ENCODE data around the gene ZNF669. TPM values are rescaled to one million over a fixed set of nuclear protein-coding genes. Genes with fewer than 3 reads are reported as not detected.

Gene ZNF669
- total RNA-seq, 1 donor from 2014 or later: 28.5 TPM

DNA sequence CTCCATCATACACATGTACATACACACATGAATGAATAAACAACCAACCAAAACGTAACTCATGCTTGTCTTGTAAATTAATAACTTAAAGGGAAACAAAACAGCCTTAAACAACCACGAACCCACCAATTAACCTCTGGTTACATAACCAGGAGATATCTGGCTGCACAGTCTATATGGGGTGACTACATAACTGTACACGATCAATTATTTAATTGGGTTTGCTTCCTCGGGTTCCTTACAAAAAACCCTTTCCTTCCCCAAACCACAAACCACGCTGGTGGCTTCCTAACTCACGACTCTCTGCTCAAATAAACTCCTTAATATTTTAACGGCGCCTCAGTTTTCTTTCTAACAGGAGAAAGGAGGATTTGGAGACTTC is 26.3 kb downstream of the ZNF669 start:
- TF ChIP-seq, protein P1, sequence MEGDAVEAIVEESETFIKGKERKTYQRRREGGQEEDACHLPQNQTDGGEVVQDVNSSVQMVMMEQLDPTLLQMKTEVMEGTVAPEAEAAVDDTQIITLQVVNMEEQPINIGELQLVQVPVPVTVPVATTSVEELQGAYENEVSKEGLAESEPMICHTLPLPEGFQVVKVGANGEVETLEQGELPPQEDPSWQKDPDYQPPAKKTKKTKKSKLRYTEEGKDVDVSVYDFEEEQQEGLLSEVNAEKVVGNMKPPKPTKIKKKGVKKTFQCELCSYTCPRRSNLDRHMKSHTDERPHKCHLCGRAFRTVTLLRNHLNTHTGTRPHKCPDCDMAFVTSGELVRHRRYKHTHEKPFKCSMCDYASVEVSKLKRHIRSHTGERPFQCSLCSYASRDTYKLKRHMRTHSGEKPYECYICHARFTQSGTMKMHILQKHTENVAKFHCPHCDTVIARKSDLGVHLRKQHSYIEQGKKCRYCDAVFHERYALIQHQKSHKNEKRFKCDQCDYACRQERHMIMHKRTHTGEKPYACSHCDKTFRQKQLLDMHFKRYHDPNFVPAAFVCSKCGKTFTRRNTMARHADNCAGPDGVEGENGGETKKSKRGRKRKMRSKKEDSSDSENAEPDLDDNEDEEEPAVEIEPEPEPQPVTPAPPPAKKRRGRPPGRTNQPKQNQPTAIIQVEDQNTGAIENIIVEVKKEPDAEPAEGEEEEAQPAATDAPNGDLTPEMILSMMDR (IDR thresholded peaks at IDR 0.05; ENCODE audit: partially characterized antibody, unreplicated experiment): no peak
- Mint-ChIP-seq H3K4me3 (ENCODE audit: unreplicated experiment) (peak overlapping the region; percentile 98), H3K9me3 (ENCODE audit: unreplicated experiment) (peaks cover 16% of the 10 kb centered on the region), H3K27ac (ENCODE audit: unreplicated experiment) (peak overlapping the region; percentile 83), H3K27me3 (ENCODE audit: unreplicated experiment) (peaks cover 2% of the 10 kb centered on the region), H3K4me1 (ENCODE audit: low read depth, unreplicated experiment) (peaks cover 11% of the 10 kb centered on the region), H3K36me3 (ENCODE audit: unreplicated experiment) (peaks cover 17% of the 10 kb centered on the region)
- no peak for DNase-seq

DNA sequence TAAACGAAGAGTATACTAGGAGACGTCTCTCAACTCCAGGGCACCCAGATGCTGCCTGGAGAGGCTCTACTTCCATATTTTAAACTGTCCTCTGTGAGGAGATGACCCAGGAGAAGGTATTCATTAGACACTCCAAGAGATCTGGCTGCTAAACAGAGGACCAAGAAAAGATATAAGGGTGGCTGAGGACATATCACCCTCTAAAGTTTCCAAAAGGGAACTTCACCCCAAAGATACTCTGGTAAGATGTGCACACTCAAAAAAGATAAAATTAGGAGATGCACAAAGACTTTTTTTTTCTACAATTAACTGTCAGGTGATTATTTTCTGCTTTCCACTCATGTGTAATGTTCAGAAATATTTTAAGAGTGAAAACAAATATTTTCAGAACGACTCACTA is 26.9 kb downstream of the ZNF669 start:
- no peak for DNase-seq
- H3K27me3 Mint-ChIP-seq (ENCODE audit: unreplicated experiment): peaks cover 2% of the 10 kb centered on the region
- TF ChIP-seq, protein P1 (IDR thresholded peaks at IDR 0.05; ENCODE audit: partially characterized antibody, unreplicated experiment): no peak
- H3K4me3 Mint-ChIP-seq (ENCODE audit: unreplicated experiment): peak overlapping the region; percentile 98
- peaks cover 17% of the 10 kb centered on the region for H3K36me3 Mint-ChIP-seq (ENCODE audit: unreplicated experiment)
- peaks cover 16% of the 10 kb centered on the region for H3K9me3 Mint-ChIP-seq (ENCODE audit: unreplicated experiment)
- H3K27ac Mint-ChIP-seq (ENCODE audit: unreplicated experiment): peak overlapping the region; percentile 83
- peaks cover 11% of the 10 kb centered on the region for H3K4me1 Mint-ChIP-seq (ENCODE audit: low read depth, unreplicated experiment)

- Mint-ChIP-seq H3K27ac (ENCODE audit: unreplicated experiment) (no peak overlapping the region), H3K9me3 (ENCODE audit: unreplicated experiment) (peaks cover 12% of the 10 kb centered on the region)
These were observed 33.5 kb downstream of the ZNF669 start for GRCh38 chr1:247070645-247071044.

DNA sequence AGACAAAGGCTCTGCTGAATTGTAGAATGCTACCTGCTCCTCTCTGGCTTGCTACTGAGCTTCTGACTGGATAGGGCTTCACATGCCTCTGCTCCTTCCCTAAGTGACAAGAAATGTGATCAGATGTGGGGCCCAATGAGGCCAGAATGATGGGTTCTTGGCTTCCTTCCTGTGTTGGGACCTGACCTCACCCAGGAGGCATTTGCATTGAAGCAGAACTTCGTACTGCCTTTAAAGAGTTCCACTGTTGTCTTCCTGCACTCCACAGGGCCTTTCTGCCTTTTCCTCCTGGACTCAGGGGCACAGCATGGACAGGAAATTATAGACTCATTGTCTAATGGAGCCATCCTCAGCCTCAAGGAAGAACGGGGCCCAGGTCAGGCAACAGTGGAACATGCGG is 39.9 kb downstream of the ZNF669 start:
- H3K27ac Mint-ChIP-seq (ENCODE audit: unreplicated experiment): no peak overlapping the region
- H3K9me3 Mint-ChIP-seq (ENCODE audit: unreplicated experiment): peaks cover 11% of the 10 kb centered on the region
- peaks cover 1% of the 10 kb centered on the region for H3K27me3 Mint-ChIP-seq (ENCODE audit: unreplicated experiment)
- H3K36me3 Mint-ChIP-seq (ENCODE audit: unreplicated experiment): peaks cover 32% of the 10 kb centered on the region
- no peak for DNase-seq
- TF ChIP-seq, protein P1 (IDR thresholded peaks at IDR 0.05; ENCODE audit: partially characterized antibody, unreplicated experiment): no peak
- H3K4me3 Mint-ChIP-seq (ENCODE audit: unreplicated experiment): no peak overlapping the region
- no peaks in the 10 kb centered on the region for H3K4me1 Mint-ChIP-seq (ENCODE audit: low read depth, unreplicated experiment)

More at GRCh38 chr1:247070645-247071044, 33.5 kb downstream of the ZNF669 start:
- DNase-seq: no peak
- TF ChIP-seq, protein P1 (IDR thresholded peaks at IDR 0.05; ENCODE audit: partially characterized antibody, unreplicated experiment): no peak
- Mint-ChIP-seq H3K36me3 (ENCODE audit: unreplicated experiment) (peaks cover 37% of the 10 kb centered on the region), H3K27me3 (ENCODE audit: unreplicated experiment) (peaks cover 2% of the 10 kb centered on the region), H3K4me1 (ENCODE audit: low read depth, unreplicated experiment) (no peaks in the 10 kb centered on the region), H3K4me3 (ENCODE audit: unreplicated experiment) (no peak overlapping the region)

- H3K36me3 Mint-ChIP-seq (ENCODE audit: unreplicated experiment): peaks cover 37% of the 10 kb centered on the region
- no peak overlapping the region for H3K4me3 Mint-ChIP-seq (ENCODE audit: unreplicated experiment)
- H3K27me3 Mint-ChIP-seq (ENCODE audit: unreplicated experiment): peaks cover 1% of the 10 kb centered on the region
- no peak overlapping the region for H3K27ac Mint-ChIP-seq (ENCODE audit: unreplicated experiment)
- no peaks in the 10 kb centered on the region for H3K4me1 Mint-ChIP-seq (ENCODE audit: low read depth, unreplicated experiment)
- TF ChIP-seq, protein P1 (IDR thresholded peaks at IDR 0.05; ENCODE audit: partially characterized antibody, unreplicated experiment): no peak
- DNase-seq: no peak
- peaks cover 11% of the 10 kb centered on the region for H3K9me3 Mint-ChIP-seq (ENCODE audit: unreplicated experiment)
These were observed 43.4 kb downstream of the ZNF669 start for GRCh38 chr1:247060771-247061170.
